Brain microvascular endothelial cell (primary cell): Measurements from ENCODE around the gene PIGR.

Experiments used
- DNase-seq: peaks from one replicate; pipeline ENCODE4 v3.0.0-alpha.2; 2020
- H3K27ac ChIP-seq: fragments of 250-450 bp; sonication (Bioruptor Pico); 2 replicates; pipeline ENCODE4 v1.5.1; 2020; ENCODE audit warnings: mild to moderate bottlenecking, moderate library complexity
- H3K27me3 ChIP-seq: fragments of 250-450 bp; sonication (Bioruptor Pico); replicated peaks from 2 replicates; pipeline ENCODE4 v1.5.1; 2020; ENCODE audit warnings: mild to moderate bottlenecking
- H3K36me3 ChIP-seq: fragments of 250-450 bp; sonication (Bioruptor Pico); replicated peaks from 2 replicates; pipeline ENCODE4 v1.5.1; 2020; ENCODE audit warnings: mild to moderate bottlenecking
- H3K4me3 ChIP-seq: 2 replicates; pipeline ENCODE4 v1.5.1; 2011; ENCODE audit warnings: low read depth, mild to moderate bottlenecking, control low read depth, low read length, moderate library complexity
- in situ Hi-C: cut with HindIII; loops from 2 replicates; pipeline ENCODE4 v1.10.0; 2017; ENCODE audit warnings: low sequenced_read_pairs, low pct_ligation_motif_present
- TF ChIP-seq, protein P1 (sequence below): IDR thresholded peaks from 2 replicates; pipeline ENCODE4 v1.5.1; 2011; ENCODE audit warnings: low read depth, mild to moderate bottlenecking, moderate library complexity, low read length, control low read depth, inconsistent platforms; ENCODE audit errors: missing control alignments

PIGR gene

DNA sequence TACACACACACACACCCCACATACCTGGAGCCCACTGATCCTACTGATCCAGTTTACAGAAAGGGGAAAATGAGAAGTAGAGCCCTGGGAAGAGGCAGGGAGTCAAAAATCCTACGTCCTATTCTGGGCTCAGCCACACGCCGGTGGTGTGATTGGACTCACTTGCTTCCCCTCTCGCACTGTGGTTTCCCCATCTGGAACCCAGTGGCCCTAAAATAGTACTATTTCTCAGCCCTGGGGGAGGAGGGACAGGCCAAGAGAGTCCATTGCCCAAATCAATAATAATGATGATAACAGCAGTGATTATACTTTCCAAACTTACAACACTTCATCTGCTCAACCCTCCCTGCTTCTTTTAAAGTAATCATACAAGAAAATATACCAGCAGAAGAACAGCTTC, 2.9 kb upstream of the PIGR start:
- in situ Hi-C loops = no loop called here
- H3K4me3 ChIP-seq = no peak overlapping the region
- no peaks in the 10 kb centered on the region for H3K36me3 ChIP-seq
- H3K27ac ChIP-seq = no peak overlapping the region
- TF ChIP-seq, protein P1, sequence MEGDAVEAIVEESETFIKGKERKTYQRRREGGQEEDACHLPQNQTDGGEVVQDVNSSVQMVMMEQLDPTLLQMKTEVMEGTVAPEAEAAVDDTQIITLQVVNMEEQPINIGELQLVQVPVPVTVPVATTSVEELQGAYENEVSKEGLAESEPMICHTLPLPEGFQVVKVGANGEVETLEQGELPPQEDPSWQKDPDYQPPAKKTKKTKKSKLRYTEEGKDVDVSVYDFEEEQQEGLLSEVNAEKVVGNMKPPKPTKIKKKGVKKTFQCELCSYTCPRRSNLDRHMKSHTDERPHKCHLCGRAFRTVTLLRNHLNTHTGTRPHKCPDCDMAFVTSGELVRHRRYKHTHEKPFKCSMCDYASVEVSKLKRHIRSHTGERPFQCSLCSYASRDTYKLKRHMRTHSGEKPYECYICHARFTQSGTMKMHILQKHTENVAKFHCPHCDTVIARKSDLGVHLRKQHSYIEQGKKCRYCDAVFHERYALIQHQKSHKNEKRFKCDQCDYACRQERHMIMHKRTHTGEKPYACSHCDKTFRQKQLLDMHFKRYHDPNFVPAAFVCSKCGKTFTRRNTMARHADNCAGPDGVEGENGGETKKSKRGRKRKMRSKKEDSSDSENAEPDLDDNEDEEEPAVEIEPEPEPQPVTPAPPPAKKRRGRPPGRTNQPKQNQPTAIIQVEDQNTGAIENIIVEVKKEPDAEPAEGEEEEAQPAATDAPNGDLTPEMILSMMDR = no peak
- no peak for DNase-seq
- H3K27me3 ChIP-seq = peaks cover 9% of the 10 kb centered on the region

GRCh38 chr1:206947255-206947654, 989 bp upstream of the PIGR start:
- DNase-seq = no peak
- Histone ChIP-seq H3K36me3 (no peaks in the 10 kb centered on the region), H3K27ac (no peak overlapping the region), H3K4me3 (no peak overlapping the region), H3K27me3 (peaks cover 15% of the 10 kb centered on the region)
- TF ChIP-seq, protein P1 = no peak
- in situ Hi-C loops = no loop called here

GRCh38 chr1:206945779-206946178, 487 bp downstream of the PIGR start:
- Histone ChIP-seq H3K36me3 (no peaks in the 10 kb centered on the region), H3K4me3 (no peak overlapping the region), H3K27me3 (peaks cover 18% of the 10 kb centered on the region), H3K27ac (no peak overlapping the region)
- TF ChIP-seq, protein P1 = no peak
- in situ Hi-C loops = no loop called here
- no peak for DNase-seq

GRCh38 chr1:206944703-206945102, 1.6 kb downstream of the PIGR start:
- TF ChIP-seq, protein P1 = no peak
- Histone ChIP-seq H3K36me3 (no peaks in the 10 kb centered on the region), H3K27ac (no peak overlapping the region), H3K27me3 (peaks cover 18% of the 10 kb centered on the region), H3K4me3 (no peak overlapping the region)
- DNase-seq = no peak
- in situ Hi-C loops = no loop called here

DNA sequence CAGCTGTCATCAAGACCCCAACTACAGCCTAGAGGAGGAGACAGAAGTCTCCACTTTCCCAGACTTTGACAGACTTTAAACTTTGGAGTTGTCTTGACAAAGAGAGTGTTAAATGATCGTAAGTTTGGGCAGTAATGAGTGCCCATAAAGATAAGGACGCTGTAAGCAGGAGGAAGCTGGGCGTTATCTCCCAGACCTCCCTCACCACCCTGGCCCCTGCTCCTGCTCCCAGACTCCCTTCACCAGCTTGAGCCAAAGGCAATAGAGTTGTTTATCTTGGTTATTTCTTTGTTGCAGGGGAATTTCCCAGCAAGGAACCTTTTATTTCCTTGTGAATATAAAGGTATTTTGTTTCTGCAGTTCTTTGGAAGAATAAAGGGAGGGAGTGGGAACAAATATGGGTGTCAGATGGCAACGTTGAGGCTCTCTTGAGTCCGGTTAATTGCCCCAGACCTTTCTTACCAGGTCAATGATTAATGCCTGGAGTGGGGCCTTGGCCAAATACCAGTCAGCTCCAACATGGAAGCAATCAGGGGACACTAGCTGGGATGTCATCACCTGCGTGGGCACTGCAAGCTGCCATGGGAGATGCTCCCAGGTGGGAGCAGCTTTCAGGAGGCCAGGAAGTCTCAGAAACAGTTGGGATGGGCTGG, 4.4 kb downstream of the PIGR start:
- TF ChIP-seq, protein P1 = no peak
- Histone ChIP-seq H3K36me3 (no peaks in the 10 kb centered on the region), H3K27ac (no peak overlapping the region), H3K4me3 (no peak overlapping the region), H3K27me3 (peaks cover 15% of the 10 kb centered on the region)
- no peak for DNase-seq
- in situ Hi-C loops = no loop called here

DNA sequence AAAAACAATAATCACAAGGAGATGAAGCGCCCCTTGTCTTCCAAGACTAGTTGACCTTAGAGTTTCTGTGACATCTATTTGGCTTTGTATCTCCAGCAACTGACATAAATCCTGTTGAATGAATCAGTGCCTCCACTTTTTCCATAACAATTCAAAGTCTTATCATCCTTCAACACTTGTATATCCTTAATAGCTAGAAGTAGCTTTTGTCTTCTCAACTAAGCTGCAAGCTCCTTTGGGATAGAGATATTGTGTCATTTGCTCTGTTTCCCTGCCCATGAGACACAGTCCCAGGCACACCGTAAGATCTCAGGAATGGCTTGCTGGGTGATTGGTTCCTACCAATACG, 5.7 kb downstream of the PIGR start:
- no peak for DNase-seq
- Histone ChIP-seq H3K27me3 (peaks cover 15% of the 10 kb centered on the region), H3K4me3 (no peak overlapping the region), H3K36me3 (no peaks in the 10 kb centered on the region), H3K27ac (no peak overlapping the region)
- in situ Hi-C loops = no loop called here
- TF ChIP-seq, protein P1 = no peak
